Amniotic stem cell (primary cell): Measurements from ENCODE around the gene TDRD12.

Experiments used
- DNase-seq: peaks from one replicate; lab custom pipeline; 2025; lab: John Stamatoyannopoulos, UW

TDRD12 gene

GRCh38 chr19:32868206-32868950, 148.8 kb downstream of the TDRD12 start:
- DNase-seq: no peak

- no peak for DNase-seq
Observed at GRCh38 chr19:32869369-32869965, 149.9 kb downstream of the TDRD12 start, which contains the start of gene SLC7A9. TSS of gene SLC7A9 (minus strand) at chr19:32869767. CDS start at chr19:32868534, 1,233 bp downstream.

- DNase-seq: no peak
Observed at GRCh38 chr19:32869966-32870573, 150.5 kb downstream of the TDRD12 start.

- no peak for DNase-seq
Observed at GRCh38 chr19:32870981-32871451, 151.4 kb downstream of the TDRD12 start.

- DNase-seq: no peak
Observed at GRCh38 chr19:32872391-32872790, 152.8 kb downstream of the TDRD12 start.

- no peak for DNase-seq
Observed at GRCh38 chr19:32873247-32873959, 153.8 kb downstream of the TDRD12 start.

- no peak for DNase-seq
Observed at GRCh38 chr19:32874605-32875004, 155.0 kb downstream of the TDRD12 start.

- no peak for DNase-seq
Observed at GRCh38 chr19:32875428-32875827, 155.9 kb downstream of the TDRD12 start.

- no peak for DNase-seq
Observed at GRCh38 chr19:32876236-32876918, 156.8 kb downstream of the TDRD12 start.

- DNase-seq: no peak
Observed at GRCh38 chr19:32876919-32877285, 157.3 kb downstream of the TDRD12 start.
